Stimulated activated CD8-positive, alpha-beta memory T cell treated with anti-CD3 and anti-CD28 coated beads, Interleukin-4, amount 100 ng/mL, for 4 hours (primary cell): ENCODE data around the gene ECSIT.
"Not testable (repeated sequence)": the region's sequence is repeated elsewhere in the genome, so short reads cannot be mapped to it uniquely, and the experiment has no call there.

Experiments
- DNase-seq, 2 donors: peaks; one replicate each; pipeline ENCODE4 v3.0.0-alpha.2; 2020; ENCODE audit warnings: low read depth in 2 of 2, low spot score in 1 of 2

Gene ECSIT

GRCh38 chr19:11528551-11529341, at the start of gene ECSIT:
ECSIT (minus strand) TSS chr19:11529134; CDS start chr19:11519170, 9,964 bp downstream.
- peak; percentile 83 to 84 for DNase-seq

GRCh38 chr19:11577451-11578257, 48.7 kb upstream of the ECSIT start, which contains the start of gene ACP5:
ACP5 (minus strand) TSS chr19:11577645; CDS start chr19:11577317, 328 bp downstream.
- no peak for DNase-seq

- DNase-seq = no peak
Observed at GRCh38 chr19:11576227-11576626, 47.3 kb upstream of the ECSIT start.

- DNase-seq = no peak
Observed at GRCh38 chr19:11574689-11575088, 45.8 kb upstream of the ECSIT start.

- DNase-seq = not testable (repeated sequence)
Observed at GRCh38 chr19:11573763-11574162, 44.8 kb upstream of the ECSIT start.

- DNase-seq = not testable (repeated sequence)
Observed at GRCh38 chr19:11573354-11573753, 44.4 kb upstream of the ECSIT start.

- no peak for DNase-seq
Observed at GRCh38 chr19:11570039-11570462, 41.1 kb upstream of the ECSIT start.

GRCh38 chr19:11566164-11566563, 37.2 kb upstream of the ECSIT start:
- DNase-seq = no peak

GRCh38 chr19:11565649-11565980, 36.7 kb upstream of the ECSIT start:
- not testable (repeated sequence) for DNase-seq

GRCh38 chr19:11564082-11564807, 35.3 kb upstream of the ECSIT start:
- not testable (repeated sequence) for DNase-seq

GRCh38 chr19:11563532-11563931, 34.6 kb upstream of the ECSIT start:
- no peak for DNase-seq

- DNase-seq = no peak
Observed at GRCh38 chr19:11560404-11561051, 31.6 kb upstream of the ECSIT start.

- peak; percentile 91 to 94 for DNase-seq
Observed at GRCh38 chr19:11558881-11559828, 30.2 kb upstream of the ECSIT start, which contains the start of gene ELOF1. ELOF1 (minus strand) TSS chr19:11559230; CDS start chr19:11554347, 4,883 bp downstream.

GRCh38 chr19:11556634-11557420, 27.9 kb upstream of the ECSIT start:
- no peak for DNase-seq

- no peak for DNase-seq
Observed at GRCh38 chr19:11555246-11555645, 26.3 kb upstream of the ECSIT start.

- DNase-seq = no peak
Observed at GRCh38 chr19:11554160-11554559, 25.2 kb upstream of the ECSIT start.

GRCh38 chr19:11552666-11553372, 23.9 kb upstream of the ECSIT start:
- DNase-seq = no peak

GRCh38 chr19:11551603-11552235, 22.8 kb upstream of the ECSIT start:
- DNase-seq = no peak
